DLD1 (cell line): ENCODE data around the gene GPX3.

ENCODE experiments used
- in situ Hi-C: cut with HindIII; loops from 2 replicates; pipeline ENCODE4 v1.10.0; 2017; ENCODE audit warnings: low sequenced_read_pairs

The GPX3 gene

GRCh38 chr5:151033217-151033934 lies 13.0 kb downstream of the GPX3 start:
- in situ Hi-C loops = no loop called here

GRCh38 chr5:151034422-151035379 lies 14.3 kb downstream of the GPX3 start:
- in situ Hi-C loops = no loop called here

GRCh38 chr5:151036556-151036955 lies 16.2 kb downstream of the GPX3 start:
- in situ Hi-C loops = no loop called here

- in situ Hi-C loops = no loop called here
Observed at GRCh38 chr5:151037561-151038411, 17.4 kb downstream of the GPX3 start.

- in situ Hi-C loops = no loop called here
Observed at GRCh38 chr5:151038412-151038745, 18.0 kb downstream of the GPX3 start.

- in situ Hi-C loops = no loop called here
Observed at GRCh38 chr5:151038801-151039238, 18.4 kb downstream of the GPX3 start.

- in situ Hi-C loops = no loop called here
Observed at GRCh38 chr5:151039665-151040064, 19.3 kb downstream of the GPX3 start.

GRCh38 chr5:151040211-151040747 lies 19.9 kb downstream of the GPX3 start:
- in situ Hi-C loops = no loop called here

GRCh38 chr5:151041577-151042268 lies 21.3 kb downstream of the GPX3 start:
- in situ Hi-C loops = no loop called here

GRCh38 chr5:151042453-151043093 lies 22.2 kb downstream of the GPX3 start:
- in situ Hi-C loops = no loop called here

GRCh38 chr5:151047814-151048425 lies 27.5 kb downstream of the GPX3 start:
- in situ Hi-C loops = no loop called here

- in situ Hi-C loops = no loop called here
Observed at GRCh38 chr5:151048526-151048925, 28.1 kb downstream of the GPX3 start.

- in situ Hi-C loops = no loop called here
Observed at GRCh38 chr5:151051066-151051930, 30.9 kb downstream of the GPX3 start.

- in situ Hi-C loops = no loop called here
Observed at GRCh38 chr5:151051931-151052608, 31.7 kb downstream of the GPX3 start.

GRCh38 chr5:151052836-151053235 lies 32.4 kb downstream of the GPX3 start:
- in situ Hi-C loops = no loop called here

GRCh38 chr5:151053796-151054462 lies 33.5 kb downstream of the GPX3 start:
- in situ Hi-C loops = no loop called here

- in situ Hi-C loops = no loop called here
Observed at GRCh38 chr5:151054709-151055108, 34.3 kb downstream of the GPX3 start.
